Measurements from ENCODE around the gene IZUMO1R.
"Not testable (repeated sequence)": the region's sequence is repeated elsewhere in the genome, so short reads cannot be mapped to it uniquely, and the experiment has no call there.

Gene IZUMO1R

GRCh38 chr11:94326947-94327346 lies 22.6 kb downstream of the IZUMO1R start:
- no peak for FAIRE-seq

GRCh38 chr11:94328587-94329080 lies 24.3 kb downstream of the IZUMO1R start:
- FAIRE-seq = no peak

GRCh38 chr11:94329501-94329900 lies 25.1 kb downstream of the IZUMO1R start:
- no peak for FAIRE-seq

GRCh38 chr11:94330789-94331188 lies 26.4 kb downstream of the IZUMO1R start:
- no peak for FAIRE-seq

- FAIRE-seq = no peak
Observed at GRCh38 chr11:94332814-94333213, 28.4 kb downstream of the IZUMO1R start.

GRCh38 chr11:94336033-94336432 lies 31.7 kb downstream of the IZUMO1R start:
- FAIRE-seq = no peak

GRCh38 chr11:94338651-94339050 lies 34.3 kb downstream of the IZUMO1R start:
- no peak for FAIRE-seq

GRCh38 chr11:94342250-94342649 lies 37.9 kb downstream of the IZUMO1R start:
- no peak for FAIRE-seq

- FAIRE-seq = no peak
Observed at GRCh38 chr11:94343495-94343894, 39.1 kb downstream of the IZUMO1R start.

- FAIRE-seq = not testable (repeated sequence)
Observed at GRCh38 chr11:94346311-94346710, 41.9 kb downstream of the IZUMO1R start.

- not testable (repeated sequence) for FAIRE-seq
Observed at GRCh38 chr11:94350850-94351563, 46.6 kb downstream of the IZUMO1R start.

Measured in A204.1 (cell line).